NCI-H2227 (cell line): Measurements from ENCODE around the gene ATP9A.
A peak's percentile ranks its signal among the peaks of the same experiment; 100 is the strongest.

Source experiments
- DNase-seq: peaks from one replicate; lab custom pipeline; 2025; ENCODE audit not compliant: unreplicated experiment; lab: John Stamatoyannopoulos, UW

Gene ATP9A

DNA sequence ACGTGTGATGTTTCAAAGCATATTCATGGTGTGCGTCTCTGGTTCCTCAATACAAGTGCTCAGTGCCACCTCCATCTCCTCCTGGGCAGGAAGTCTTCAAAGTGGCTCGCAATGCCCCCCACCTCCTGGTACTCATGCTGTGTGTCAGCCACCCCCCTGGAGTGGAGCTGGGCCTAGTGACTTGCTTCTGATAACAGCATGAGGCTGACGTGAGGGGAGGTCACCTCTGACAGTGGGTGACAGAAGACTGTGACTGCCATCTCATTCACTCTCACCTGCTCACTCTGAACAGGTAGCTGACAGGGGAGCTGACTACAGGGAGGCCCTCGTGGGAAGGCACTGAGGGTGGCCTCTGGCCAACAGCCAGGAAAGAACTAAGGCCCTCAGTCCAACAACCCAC lies 133.3 kb downstream of the ATP9A start:
- DNase-seq, result no peak

- no peak for DNase-seq
Measured at GRCh38 chr20:51634257-51634656, 133.9 kb downstream of the ATP9A start.

GRCh38 chr20:51633430-51633829 lies 134.8 kb downstream of the ATP9A start:
- DNase-seq, result no peak

DNA sequence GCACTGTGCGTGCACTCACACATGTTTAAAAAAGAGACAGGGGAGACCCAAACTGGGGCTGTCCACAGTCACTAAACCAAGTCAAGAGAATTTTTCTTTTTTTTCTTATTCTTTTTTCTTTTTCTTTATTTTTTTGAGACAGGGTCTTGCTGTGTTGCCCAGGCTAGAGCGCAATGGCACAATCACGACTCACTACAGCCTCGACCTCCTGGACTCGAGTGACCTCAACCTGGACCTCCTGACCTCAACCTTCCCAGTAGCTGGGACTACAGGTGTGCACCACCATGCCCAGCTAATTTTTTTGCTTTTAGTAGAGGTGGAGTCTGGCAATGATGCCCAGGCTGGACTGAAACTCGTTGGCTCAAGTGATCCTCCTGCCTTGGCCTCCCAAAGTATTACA lies 136.2 kb downstream of the ATP9A start:
- DNase-seq, result no peak

DNA sequence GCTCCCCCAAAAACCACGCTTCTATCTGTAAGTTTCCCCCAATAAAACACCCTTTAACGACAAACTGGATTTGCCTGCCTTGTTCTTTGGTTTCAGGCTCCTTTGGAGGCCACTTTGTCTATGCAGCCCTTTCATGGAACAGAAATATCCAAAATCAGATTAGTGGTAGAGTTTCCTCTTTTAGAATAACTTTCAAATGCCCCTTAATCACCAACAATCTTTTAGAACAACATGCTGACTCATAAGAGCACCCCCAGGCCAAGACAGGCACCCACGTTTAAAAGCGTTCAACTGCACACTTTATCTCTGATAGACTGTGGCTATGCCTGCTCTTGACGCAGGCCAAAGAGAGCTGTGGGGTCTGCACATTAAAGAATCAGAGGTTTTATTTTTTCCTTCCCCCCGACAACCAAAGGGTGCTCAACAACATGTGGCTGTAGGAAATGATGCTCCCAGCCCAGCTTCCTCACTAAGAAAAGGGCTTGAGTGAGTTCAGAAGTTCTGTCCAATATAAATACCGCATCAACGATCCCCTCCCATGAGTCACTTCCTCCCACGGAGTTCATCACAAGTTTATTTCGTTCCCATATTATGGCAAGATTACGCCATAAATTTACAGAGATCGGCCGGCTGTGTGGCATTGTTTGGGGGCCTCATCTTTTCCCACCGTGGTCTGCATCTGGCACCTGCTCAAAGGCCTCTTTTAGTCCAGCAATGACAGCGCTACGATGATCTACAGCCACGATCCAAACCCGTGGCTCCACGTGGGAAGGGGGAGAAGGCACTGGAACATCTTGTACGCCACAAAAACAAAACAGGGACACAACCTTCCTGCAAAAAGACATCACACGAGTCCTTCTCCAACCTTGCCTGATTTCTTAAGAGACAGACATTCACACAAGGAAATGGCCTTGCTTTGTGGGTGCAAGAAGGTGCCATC lies 136.9 kb downstream of the ATP9A start:
- no peak for DNase-seq

DNA sequence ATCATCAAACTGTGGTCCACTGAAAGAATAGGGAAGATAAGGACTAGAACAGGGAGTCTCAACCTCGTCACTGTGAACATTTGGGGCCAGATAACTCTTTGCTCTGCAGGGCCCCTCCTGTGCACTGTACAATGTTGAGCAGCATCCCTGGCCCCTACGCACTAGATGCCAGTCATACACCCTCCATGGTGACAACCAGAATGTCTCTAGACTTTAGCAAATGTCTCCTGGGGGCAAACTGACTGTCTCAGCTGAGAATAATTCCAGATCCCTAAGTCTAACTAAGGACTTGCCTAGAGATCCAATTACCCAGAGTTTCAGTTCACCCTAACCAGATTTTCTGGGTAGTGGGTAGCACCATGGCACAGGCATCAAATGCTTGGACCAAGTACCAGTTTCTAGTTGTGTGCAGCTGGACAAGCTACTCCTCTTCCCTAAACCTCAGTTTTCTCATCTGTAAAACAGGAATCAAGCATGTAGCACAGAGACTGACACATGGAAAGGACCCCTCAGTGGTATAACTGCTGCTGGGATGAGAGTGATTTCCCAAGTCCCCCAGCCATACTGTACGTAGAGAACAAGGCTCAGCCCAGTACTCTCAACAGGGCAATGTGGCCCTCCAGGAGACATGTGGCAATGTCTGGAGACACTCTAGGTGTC lies 138.7 kb downstream of the ATP9A start:
- no peak for DNase-seq

GRCh38 chr20:51628533-51629398 lies 139.4 kb downstream of the ATP9A start:
- DNase-seq, result no peak

GRCh38 chr20:51627586-51627985 lies 140.6 kb downstream of the ATP9A start:
- no peak for DNase-seq

- no peak for DNase-seq
Measured at GRCh38 chr20:51625105-51625504, 143.1 kb downstream of the ATP9A start.

- peak; percentile 61 for DNase-seq
Measured at GRCh38 chr20:51624157-51624731, 143.9 kb downstream of the ATP9A start.

GRCh38 chr20:51623255-51623654 lies 144.9 kb downstream of the ATP9A start:
- DNase-seq, result no peak

GRCh38 chr20:51622004-51622874 lies 146.0 kb downstream of the ATP9A start:
- DNase-seq, result no peak

- no peak for DNase-seq
Measured at GRCh38 chr20:51620432-51620831, 147.8 kb downstream of the ATP9A start.

DNA sequence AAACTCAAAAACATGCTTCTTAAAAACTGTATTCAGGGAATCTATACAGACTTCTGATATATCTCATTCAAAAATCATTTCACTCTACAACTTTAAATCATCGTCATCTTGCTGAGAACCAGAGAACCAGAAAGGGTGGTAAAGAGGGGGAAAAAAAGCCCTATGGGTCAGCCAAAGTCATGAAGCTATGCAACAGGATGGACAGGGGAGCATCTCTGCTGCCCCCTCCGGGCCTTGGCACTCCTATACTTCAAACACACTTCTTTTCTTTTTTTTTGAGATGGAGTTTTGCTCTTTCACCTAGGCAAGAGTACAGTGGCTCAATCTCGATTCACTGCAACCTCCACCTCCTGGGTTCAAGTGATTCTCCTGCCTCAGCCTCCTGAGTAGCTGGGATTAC lies 152.1 kb downstream of the ATP9A start:
- DNase-seq, result no peak

DNA sequence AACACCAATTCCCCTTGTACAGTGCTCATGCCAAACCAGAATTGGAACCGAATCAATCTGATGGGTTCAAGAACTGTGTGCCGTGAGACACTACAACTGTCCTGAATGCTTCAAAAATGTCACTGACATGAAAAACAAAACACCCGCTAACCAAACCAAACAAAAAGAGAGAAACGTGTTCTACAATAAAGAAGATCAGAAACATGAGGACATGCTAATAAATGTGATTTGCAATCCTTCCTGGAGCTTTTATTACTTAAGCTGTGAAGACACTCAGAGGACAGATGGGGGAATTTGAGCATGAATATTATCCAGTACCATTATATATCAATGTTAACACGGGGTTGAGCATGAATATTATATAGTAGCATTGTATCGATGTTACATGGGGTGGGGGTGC lies 153.5 kb downstream of the ATP9A start:
- DNase-seq, result no peak

GRCh38 chr20:51613580-51613979 lies 154.6 kb downstream of the ATP9A start:
- DNase-seq, result no peak

- DNase-seq, result no peak
Measured at GRCh38 chr20:51612896-51613295, 155.3 kb downstream of the ATP9A start.

DNA sequence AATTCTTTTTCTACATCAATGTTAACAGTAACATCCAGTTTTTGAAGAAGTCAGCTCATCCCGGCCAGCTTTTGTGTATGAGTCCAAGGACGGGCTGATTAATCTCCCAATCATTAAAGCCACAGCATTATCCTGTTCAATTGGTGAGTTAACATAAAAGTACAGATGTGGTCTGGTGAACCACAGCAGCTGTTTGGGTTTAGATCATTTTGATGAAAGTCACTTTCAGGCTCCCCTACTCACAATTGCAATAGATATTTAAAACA lies 156.6 kb downstream of the ATP9A start:
- DNase-seq, result no peak

- no peak for DNase-seq
Measured at GRCh38 chr20:51610761-51611624, 157.2 kb downstream of the ATP9A start.
